Measurements from ENCODE around the gene TSC22D3. TPM values are rescaled to one million over a fixed set of nuclear protein-coding genes. Genes with fewer than 3 reads are reported as not detected.
"Not testable (repeated sequence)": the region's sequence is repeated elsewhere in the genome, so short reads cannot be mapped to it uniquely, and the experiment has no call there.

Gene TSC22D3
- total RNA-seq, 1 donor from 2014 or later: 30.3 TPM

DNA sequence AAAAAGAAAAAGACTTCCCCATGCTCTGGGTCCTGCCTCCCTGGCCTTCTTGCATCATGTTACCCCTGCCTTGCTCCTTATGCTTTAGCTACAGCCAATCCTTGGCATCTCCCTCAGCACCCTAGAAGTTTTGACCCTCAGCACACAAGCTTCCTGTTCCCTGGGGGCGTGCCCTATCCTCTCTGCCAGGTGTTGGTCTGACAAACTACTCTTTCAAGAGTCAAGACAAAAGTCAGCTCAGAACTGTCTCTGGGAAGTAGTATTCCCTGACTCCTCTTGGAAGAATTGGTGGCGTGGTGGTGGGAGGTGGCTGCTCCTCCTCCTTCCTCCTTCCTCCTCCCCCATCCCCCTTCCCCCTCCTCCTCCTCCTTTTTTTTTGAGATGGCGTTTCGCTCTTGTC, 106.3 kb downstream of the TSC22D3 start:
- Histone ChIP-seq H3K27me3 (ENCODE audit: control insufficient read depth in 3 of 3, insufficient read depth in 3 of 3, low read length in 3 of 3) (peaks cover 0 to 3% (median 0%) of the 10 kb centered on the region in 3 donors), H3K9ac (ENCODE audit: low read depth in 1 of 3, low read length in 3 of 3) (no peak overlapping the region), H3K36me3 (ENCODE audit: control insufficient read depth in 3 of 3, insufficient read depth in 3 of 3, low read length in 3 of 3) (no peaks in the 10 kb centered on the region), H3K9me3 (ENCODE audit: control insufficient read depth in 3 of 3, low read length in 3 of 3) (no peaks in the 10 kb centered on the region), H3K4me3 (ENCODE audit: low read length in 3 of 3) (no peak overlapping the region), H3K4me1 (ENCODE audit: control insufficient read depth in 3 of 3, insufficient read depth in 3 of 3, low read length in 3 of 3) (peaks cover 4 to 13% (median 11%) of the 10 kb centered on the region in 3 donors), H3K27ac (ENCODE audit: low read depth, low read length) (no peak overlapping the region)

DNA sequence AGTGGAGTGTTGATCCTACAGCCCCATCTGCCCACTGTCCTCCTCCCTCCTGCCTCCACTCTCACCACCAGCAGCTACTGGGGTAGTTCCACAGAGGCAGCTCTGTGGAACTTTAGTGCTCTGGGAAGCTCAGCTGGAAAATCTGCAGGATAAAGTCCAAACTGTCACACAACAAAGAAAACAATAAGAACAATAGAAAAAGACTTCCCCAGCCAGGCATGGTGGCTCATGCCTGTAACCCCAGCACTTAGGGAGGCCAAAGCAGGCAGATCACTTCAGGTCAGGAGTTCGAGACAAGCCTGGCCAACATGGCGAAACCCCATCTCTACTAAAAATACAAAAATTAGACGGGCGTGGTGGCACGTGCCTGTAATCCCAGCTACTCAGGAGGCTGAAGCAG, 106.9 kb downstream of the TSC22D3 start:
- not testable (repeated sequence) for H3K9me3 ChIP-seq (ENCODE audit: control insufficient read depth in 3 of 3, low read length in 3 of 3); H3K9ac ChIP-seq (ENCODE audit: low read depth in 1 of 3, low read length in 3 of 3); H3K36me3 ChIP-seq (ENCODE audit: control insufficient read depth in 3 of 3, insufficient read depth in 3 of 3, low read length in 3 of 3); H3K4me3 ChIP-seq (ENCODE audit: low read length in 3 of 3); H3K27me3 ChIP-seq (ENCODE audit: control insufficient read depth in 3 of 3, insufficient read depth in 3 of 3, low read length in 3 of 3); H3K27ac ChIP-seq (ENCODE audit: low read depth, low read length)
- H3K4me1 ChIP-seq (ENCODE audit: control insufficient read depth in 3 of 3, insufficient read depth in 3 of 3, low read length in 3 of 3): peaks cover 3 to 12% (median 8%) of the 10 kb centered on the region in 3 donors

DNA sequence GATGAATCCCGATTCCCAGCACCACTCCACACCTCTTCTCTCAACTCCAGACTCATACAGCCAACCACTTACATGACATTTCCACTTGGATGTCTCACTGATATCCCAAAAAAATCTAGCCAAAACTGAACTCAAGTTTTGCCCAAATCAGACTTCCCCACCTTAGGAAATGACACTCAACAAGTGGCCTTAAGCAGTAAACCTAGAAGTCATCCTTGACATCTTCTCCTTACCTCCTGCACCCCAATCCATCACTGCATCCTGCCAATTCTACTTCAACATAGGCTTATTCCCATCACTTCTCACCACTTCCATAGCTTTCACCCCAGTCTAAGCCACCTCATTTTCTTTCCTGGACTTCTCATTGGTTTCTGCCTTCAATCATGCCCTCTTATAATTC, 108.2 kb downstream of the TSC22D3 start:
- Histone ChIP-seq H3K27ac (ENCODE audit: low read depth, low read length) (no peak overlapping the region), H3K36me3 (ENCODE audit: control insufficient read depth in 3 of 3, insufficient read depth in 3 of 3, low read length in 3 of 3) (no peaks in the 10 kb centered on the region), H3K4me3 (ENCODE audit: low read length in 3 of 3) (no peak overlapping the region), H3K9ac (ENCODE audit: low read depth in 1 of 3, low read length in 3 of 3) (no peak overlapping the region), H3K4me1 (ENCODE audit: control insufficient read depth in 3 of 3, insufficient read depth in 3 of 3, low read length in 3 of 3) (peaks cover 0 to 5% (median 0%) of the 10 kb centered on the region in 3 donors), H3K9me3 (ENCODE audit: control insufficient read depth in 3 of 3, low read length in 3 of 3) (no peaks in the 10 kb centered on the region), H3K27me3 (ENCODE audit: control insufficient read depth in 3 of 3, insufficient read depth in 3 of 3, low read length in 3 of 3) (no peaks in the 10 kb centered on the region)

- Histone ChIP-seq H3K4me3 (ENCODE audit: low read length in 3 of 3) (no peak overlapping the region), H3K9ac (ENCODE audit: low read depth in 1 of 3, low read length in 3 of 3) (no peak overlapping the region), H3K27ac (ENCODE audit: low read depth, low read length) (no peak overlapping the region), H3K4me1 (ENCODE audit: control insufficient read depth in 3 of 3, insufficient read depth in 3 of 3, low read length in 3 of 3) (peaks cover 0 to 5% (median 0%) of the 10 kb centered on the region in 3 donors), H3K36me3 (ENCODE audit: control insufficient read depth in 3 of 3, insufficient read depth in 3 of 3, low read length in 3 of 3) (no peaks in the 10 kb centered on the region), H3K27me3 (ENCODE audit: control insufficient read depth in 3 of 3, insufficient read depth in 3 of 3, low read length in 3 of 3) (no peaks in the 10 kb centered on the region), H3K9me3 (ENCODE audit: control insufficient read depth in 3 of 3, low read length in 3 of 3) (no peaks in the 10 kb centered on the region)
Observed at GRCh38 chrX:107666931-107667330, 108.7 kb downstream of the TSC22D3 start.

Other genes starting within 250 kb of the TSC22D3 start
- gene PRPS1, start 147.3 kb downstream of the TSC22D3 start, total RNA-seq: 23.0 TPM
- gene NCBP2L, start 1.9 kb upstream of the TSC22D3 start, total RNA-seq: 1.0 TPM
- gene MID2, start 50.1 kb upstream of the TSC22D3 start, total RNA-seq: 17.7 TPM
- not detected for gene TEX13B, start 206.6 kb upstream of the TSC22D3 start, total RNA-seq

Measured in skeletal muscle tissue (tissue), 4 donors.